HepG2 (cell line): ENCODE measurements around the gene DOK4.

Experiments
- FOXJ3 ChIP-seq: sonication (generic); formaldehyde crosslinking; IDR thresholded peaks from 2 replicates; pipeline ENCODE4 v1.4.0; 2020; ENCODE audit warnings: missing genetic modification reagents, mild to moderate bottlenecking, borderline replicate concordance
- JDP2 ChIP-seq: sonication (generic); formaldehyde crosslinking; IDR thresholded peaks from 2 replicates; pipeline ENCODE4 v1.8.1; 2022; ENCODE audit warnings: missing genetic modification reagents, borderline replicate concordance
- SNRNP70 ChIP-seq: fragments of 200-400 bp; formaldehyde crosslinking; IDR thresholded peaks from 2 replicates; pipeline ENCODE4 v1.6.1; 2017; ENCODE audit warnings: mild to moderate bottlenecking, low read depth, low read length, moderate library complexity
- ZNF274 ChIP-seq: sonication (generic); formaldehyde crosslinking; IDR thresholded peaks from 2 replicates; pipeline ENCODE4 v1.5.1; 2020; ENCODE audit warnings: mild to moderate bottlenecking, missing genetic modification reagents
- ZNF782 ChIP-seq: sonication (generic); formaldehyde crosslinking; IDR thresholded peaks from 2 replicates; pipeline ENCODE4 v1.4.0; 2020; ENCODE audit warnings: missing genetic modification reagents, mild to moderate bottlenecking, borderline replicate concordance
- TF ChIP-seq, protein P1 (sequence below): sonication (generic); formaldehyde crosslinking; IDR thresholded peaks from 2 replicates; pipeline ENCODE4 v1.5.0; 2020; ENCODE audit warnings: mild to moderate bottlenecking, missing genetic modification reagents, moderate library complexity

DNA sequence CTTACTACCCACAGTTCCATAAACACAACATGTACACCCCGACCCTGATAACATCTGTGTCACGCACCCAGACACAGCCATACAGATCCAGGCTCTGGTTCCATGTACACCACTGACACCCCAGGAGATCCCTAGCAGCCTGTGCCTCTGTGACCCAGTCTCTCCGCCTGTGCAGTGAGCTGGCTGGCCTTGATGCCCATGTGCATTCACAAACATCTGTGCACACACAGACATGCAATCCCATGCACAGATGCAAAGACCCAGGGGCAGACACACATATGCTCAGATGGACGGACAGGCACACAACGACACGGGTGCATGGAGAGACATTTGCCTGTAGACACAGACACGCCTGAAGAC lies 46.0 kb upstream of the DOK4 start:
- TF ChIP-seq FOXJ3 (CRISPR knock-in tag) (no peak), SNRNP70 (no peak), JDP2 (CRISPR knock-in tag) (no peak), ZNF274 (no peak), ZNF782 (CRISPR knock-in tag) (no peak)
- TF ChIP-seq, protein P1, sequence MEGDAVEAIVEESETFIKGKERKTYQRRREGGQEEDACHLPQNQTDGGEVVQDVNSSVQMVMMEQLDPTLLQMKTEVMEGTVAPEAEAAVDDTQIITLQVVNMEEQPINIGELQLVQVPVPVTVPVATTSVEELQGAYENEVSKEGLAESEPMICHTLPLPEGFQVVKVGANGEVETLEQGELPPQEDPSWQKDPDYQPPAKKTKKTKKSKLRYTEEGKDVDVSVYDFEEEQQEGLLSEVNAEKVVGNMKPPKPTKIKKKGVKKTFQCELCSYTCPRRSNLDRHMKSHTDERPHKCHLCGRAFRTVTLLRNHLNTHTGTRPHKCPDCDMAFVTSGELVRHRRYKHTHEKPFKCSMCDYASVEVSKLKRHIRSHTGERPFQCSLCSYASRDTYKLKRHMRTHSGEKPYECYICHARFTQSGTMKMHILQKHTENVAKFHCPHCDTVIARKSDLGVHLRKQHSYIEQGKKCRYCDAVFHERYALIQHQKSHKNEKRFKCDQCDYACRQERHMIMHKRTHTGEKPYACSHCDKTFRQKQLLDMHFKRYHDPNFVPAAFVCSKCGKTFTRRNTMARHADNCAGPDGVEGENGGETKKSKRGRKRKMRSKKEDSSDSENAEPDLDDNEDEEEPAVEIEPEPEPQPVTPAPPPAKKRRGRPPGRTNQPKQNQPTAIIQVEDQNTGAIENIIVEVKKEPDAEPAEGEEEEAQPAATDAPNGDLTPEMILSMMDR, result no peak
